K562 (cell line): ENCODE data around the gene EGFR. TPM values are rescaled to one million over a fixed set of nuclear protein-coding genes. Genes with fewer than 3 reads are reported as not detected.

Source experiments
- ATAC-seq: fragments of 200-7000 bp; cut with Tn5 transposase; 3 replicates; pipeline ENCODE4 v1.9.1; 2020; ENCODE audit warnings: moderate library complexity
- BruUV-seq: library from RNA; stranded (reverse); fragments of 400-500 nt; replicated peaks from 2 replicates; lab custom pipeline; 2021; lab: Mats Ljungman, UMichigan
- CTCF ChIA-PET: fragments of 300-600 bp; formaldehyde crosslinking; extraction: SDS; loops from one replicate; lab custom pipeline; 2021; ENCODE audit warnings: low intra/inter-chr PET ratio; lab: Yijun Ruan, JAX
- POLR2A ChIA-PET: fragments of 300-600, 350-650 bp; sonication (Branson Sonifier 250); formaldehyde crosslinking; extraction: SDS; loops from one replicate; lab custom pipeline; 2021; ENCODE audit warnings: antibody characterized with exemption, inconsistent platforms; lab: Yijun Ruan, JAX
- DNase-seq, 4 experiments: peaks; one replicate each; pipeline versions ENCODE4 v3.0.0 to v3.0.0-alpha.2; 2011 to 2018; ENCODE audit warnings: low spot score in 3 of 4, mixed read lengths in 3 of 4; ENCODE audit errors: extremely low read depth in 1 of 4
- FAIRE-seq: peaks from 2 replicates; lab custom pipeline; 2011; peaks lifted over from hg19 to GRCh38; lab: Jason Lieb, UNC
- H2AFZ ChIP-seq: 2 replicates; pipeline ENCODE4 v1.6.0; 2011; ENCODE audit warnings: low read depth, low read length, control low read depth, inconsistent platforms
- H3K27ac ChIP-seq: fragments of 200-600 bp; 3 replicates; pipeline ENCODE4 v1.8.0; 2011; ENCODE audit warnings: low read depth, mild to moderate bottlenecking, control low read depth, inconsistent platforms, low read length, moderate library complexity, mixed read lengths; ENCODE audit errors: extremely low read depth
- H3K27me3 ChIP-seq, 2 experiments: fragments of 300-600 bp in 1 of 2; 2 replicates in 1 of 2; 3 replicates in 1 of 2; pipeline versions ENCODE4 v1.6.0 to v1.8.0; 2011; ENCODE audit warnings: inconsistent platforms in 2 of 2, low read length in 2 of 2, mild to moderate bottlenecking in 1 of 2, mixed read lengths in 1 of 2, moderate library complexity in 1 of 2; ENCODE audit not compliant: control insufficient read depth in 2 of 2, insufficient read depth in 2 of 2
- H3K36me3 ChIP-seq: fragments of 300-600 bp; 3 replicates; pipeline ENCODE4 v1.8.0; 2011; ENCODE audit warnings: mild to moderate bottlenecking, low read length, inconsistent platforms; ENCODE audit not compliant: control insufficient read depth, insufficient read depth
- H3K4me1 ChIP-seq, 2 experiments: fragments of 200-600 bp in 1 of 2; replicated peaks in 1 of 2; 2 replicates in 1 of 2; 3 replicates in 1 of 2; pipeline versions ENCODE4 v1.5.1 to v1.8.0; 2011; ENCODE audit warnings: inconsistent platforms in 2 of 2, low read length in 2 of 2, mild to moderate bottlenecking in 1 of 2, mixed read lengths in 1 of 2, moderate library complexity in 1 of 2; ENCODE audit not compliant: control insufficient read depth in 2 of 2, insufficient read depth in 2 of 2
- H3K4me2 ChIP-seq: 2 replicates; pipeline ENCODE4 v1.6.1; 2011; ENCODE audit warnings: low read length, control low read depth, inconsistent platforms, mixed read lengths; ENCODE audit not compliant: insufficient read depth
- H3K4me3 ChIP-seq: fragments of 200-600 bp; sonication (generic), shearing (Covaris generic); 2 replicates; pipeline ENCODE4 v1.5.1; 2016; ENCODE audit warnings: control low read depth, inconsistent platforms
- H3K79me2 ChIP-seq: fragments of 200-600 bp; 3 replicates; pipeline ENCODE4 v1.8.0; 2011; ENCODE audit warnings: low read length, inconsistent platforms; ENCODE audit not compliant: control insufficient read depth, insufficient read depth
- H3K9ac ChIP-seq, 2 experiments: 2 replicates each; pipeline versions ENCODE4 v1.6.0 to v1.6.1; 2011; ENCODE audit warnings: low read depth in 2 of 2, low read length in 2 of 2, control low read depth in 1 of 2, inconsistent platforms in 1 of 2, mild to moderate bottlenecking in 1 of 2, mixed read lengths in 1 of 2; ENCODE audit not compliant: insufficient read depth in 1 of 2
- H3K9me1 ChIP-seq: one replicate; pipeline ENCODE4 v1.6.0; 2011; ENCODE audit warnings: inconsistent platforms, mild to moderate bottlenecking, low read length, moderate library complexity; ENCODE audit not compliant: control insufficient read depth, insufficient read depth
- H3K9me3 ChIP-seq: replicated peaks from 2 replicates; pipeline ENCODE4 v1.5.1; 2011; ENCODE audit warnings: low read depth, low read length, inconsistent platforms; ENCODE audit not compliant: control insufficient read depth, insufficient read depth
- H4K20me1 ChIP-seq: replicated peaks from 2 replicates; pipeline ENCODE4 v1.6.1; 2011; ENCODE audit warnings: low read length, inconsistent platforms, mixed read lengths; ENCODE audit not compliant: control insufficient read depth, insufficient read depth
- NELFE ChIP-seq: IDR thresholded peaks from 2 replicates; pipeline ENCODE4 v1.6.1; 2011; ENCODE audit warnings: mild to moderate bottlenecking; ENCODE audit not compliant: insufficient read depth, insufficient read length
- NFE2 ChIP-seq: IDR thresholded peaks from 2 replicates; pipeline ENCODE4 v1.6.1; 2014; ENCODE audit warnings: antibody characterized with exemption, low read depth
- SAP30 ChIP-seq: fragments of 200-600 bp; sonication (generic); IDR thresholded peaks from 2 replicates; pipeline ENCODE4 v1.6.1; 2012; ENCODE audit warnings: borderline replicate concordance, low read depth, mild to moderate bottlenecking, moderate library complexity, low read length, control low read depth, inconsistent platforms; ENCODE audit not compliant: insufficient read depth, poor library complexity, severe bottlenecking
- SMAD4 ChIP-seq: fragments of 250-450 bp; sonication (Bioruptor Pico); conservative IDR thresholded peaks from 2 replicates; pipeline ENCODE4 v1.8.0; 2021; ENCODE audit warnings: inconsistent platforms, mild to moderate bottlenecking, moderate library complexity
- TAF7 ChIP-seq: fragments of 450-650 bp; IDR thresholded peaks from 2 replicates; pipeline ENCODE4 v1.6.1; 2016; ENCODE audit warnings: missing genetic modification characterization, missing compliant biosample characterization
- ZNF778 ChIP-seq: fragments of 450-650 bp; formaldehyde crosslinking; IDR thresholded peaks from 2 replicates; pipeline ENCODE4 v1.4.0; 2020; ENCODE audit warnings: mild to moderate bottlenecking, moderate library complexity
- WGBS: fragments of 100-300 bp; shearing (Covaris generic); methylation state at CpG from one replicate; pipeline ENCODE4 v1.1.6; 2016; ENCODE audit warnings: low coverage, mixed read lengths; ENCODE audit not compliant: insufficient coverage; ENCODE audit errors: missing lambda C conversion rate; 5-methylcytosine and 5-hydroxymethylcytosine counted together
- in situ Hi-C: fragments of 300-500 bp; cut with MboI; formaldehyde crosslinking; loops from 4 replicates; pipeline ENCODE4 v1.15.0; 2018; ENCODE audit warnings: inconsistent platforms, mixed read lengths
- intact Hi-C: fragments of 100-400 bp; cut with micrococcal nuclease; formaldehyde crosslinking; loops from 2 replicates; pipeline ENCODE4 v1.14.2; 2022
- polyA plus RNA-seq, 8 experiments: library from polyadenylated mRNA; depleted of rRNA in 4 of 8; stranded (reverse) in 5 of 8; unstranded in 3 of 8; fragments of >200 nt; fragmentation: Nextera tagmentation in 2 of 8; fragmentation: Illumina TruSeq in 1 of 8; extraction: Ambion mirVana in 2 of 8; extraction: Trizol in 1 of 8; gene quantifications; 2 replicates each; pipeline versions ENCODE4 v1.2.1 to v1.2.3, GENCODE V29; 2011 to 2014; ENCODE audit warnings: inconsistent platforms in 1 of 8, missing spikeins in 1 of 8
- total RNA-seq, 7 experiments: library from RNA; depleted of rRNA in 6 of 7; stranded (reverse); fragments of >200 nt in 6 of 7; fragmentation: Illumina TruSeq in 2 of 7; extraction: Trizol in 2 of 7; gene quantifications; 2 replicates each; pipeline versions ENCODE4 v1.2.1 to v1.2.3, GENCODE V29; 2011 to 2021; ENCODE audit warnings: low replicate concordance in 1 of 7

The EGFR gene
- total and polyA plus RNA-seq, 9 of the 15 experiments (the other 6 are each of a cell fraction or from before 2014, with no cell fraction given) = 0.13 TPM; not detected in 8

GRCh38 chr7:55100544-55101327, 81.9 kb downstream of the EGFR start:
- Histone ChIP-seq H3K4me2 (no peak overlapping the region), H3K79me2 (no peaks in the 10 kb centered on the region), H2AFZ (no peak overlapping the region), H3K9ac (peak overlapping the region in 1 of 2 experiments; percentile 45; a peak in 1 of 4 replicates), H3K27ac (no peak overlapping the region)
- no TSS peak for BruUV-seq
- FAIRE-seq (no peak), DNase-seq (no peak)
- TF ChIP-seq ZNF778 (CRISPR knock-in tag) = no peak
- no peak for TF ChIP-seq SMAD4 (CRISPR knock-in tag)
- TF ChIP-seq NFE2 = no peak
- TF ChIP-seq TAF7 (tag) = no peak
- no peak for TF ChIP-seq SAP30
- no peak for TF ChIP-seq NELFE
- TF ChIP-seq, all 486 proteins: peak for 0
- Histone ChIP-seq H3K27me3 (peaks cover 25 to 52% of the 10 kb centered on the region in 2 experiments; a peak in 4 of 5 replicates), H3K9me3 (0 out of 2 replicates have a peak, but pooled peaks cover 1% of the 10 kb centered on the region), H4K20me1 (no peaks in the 10 kb centered on the region), H3K36me3 (no peaks in the 10 kb centered on the region), H3K4me3 (no peak overlapping the region), H3K9me1 (no peaks in the 10 kb centered on the region), H3K4me1 (peaks cover 0 to 2% of the 10 kb centered on the region in 2 experiments; a peak in 1 of 5 replicates)
- intact Hi-C loops = no loop called here
- ChIA-PET POLR2A (interaction anchor here (0.6 kb wide), 1 partner anchor 27 kb away, joined by 3 read pairs; no protein-coding TSS in a partner anchor), CTCF (no interaction called here)
- in situ Hi-C loops = no loop called here
- WGBS = under 1% methylated on average over 18 of the region's 21 CpGs
- no peak; the same call in 2 of the 3 replicates for ATAC-seq
